ENCODE data around the gene TLX2.
"Not testable (repeated sequence)": the region's sequence is repeated elsewhere in the genome, so short reads cannot be mapped to it uniquely, and the experiment has no call there.

Gene TLX2

DNA sequence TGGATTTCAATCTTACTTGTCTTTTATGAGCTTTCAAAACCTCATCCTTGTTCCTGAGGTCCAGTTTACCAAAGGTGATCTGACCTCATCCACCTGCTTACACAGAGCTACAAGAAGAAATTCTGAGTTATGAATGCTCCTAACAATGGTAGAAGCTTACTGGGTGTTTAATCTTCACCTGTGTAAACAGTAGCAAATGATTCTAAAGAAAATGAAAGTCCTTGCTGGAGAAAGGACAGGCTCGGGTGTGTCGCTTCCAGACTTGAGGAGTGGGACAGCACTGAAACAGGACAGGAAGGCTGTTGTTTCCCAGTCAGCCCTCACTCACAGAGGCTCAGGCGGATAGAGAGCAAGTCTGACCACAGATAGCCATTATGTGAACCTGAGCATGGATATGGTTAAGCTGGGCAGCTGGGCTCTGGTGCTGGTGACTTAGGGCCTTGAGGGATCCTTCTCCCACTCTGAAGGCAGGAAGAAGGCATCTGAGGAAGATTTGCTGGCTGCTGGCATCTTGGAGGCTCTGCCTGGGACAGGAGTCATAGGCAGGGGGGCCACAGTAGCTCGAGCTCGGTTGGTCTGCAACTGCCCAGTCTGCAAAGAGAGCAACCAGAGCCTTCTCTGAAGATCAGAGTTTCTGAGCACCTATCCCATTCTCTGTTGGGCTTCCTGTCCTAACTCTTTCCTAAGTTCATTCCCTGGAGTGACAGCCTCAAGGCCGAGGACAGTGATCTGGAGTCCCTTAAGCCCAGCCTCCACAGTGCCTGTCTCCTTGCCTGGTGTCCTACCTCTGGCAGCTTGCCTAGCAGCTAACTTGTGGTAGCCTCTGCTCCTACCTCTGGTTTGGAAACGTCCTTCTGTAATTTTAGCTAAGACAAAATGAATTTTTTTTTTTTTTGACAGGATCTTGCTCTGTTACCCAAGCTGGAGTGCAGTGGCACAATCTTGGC lies 44.3 kb downstream of the TLX2 start:
- no peak for DNase-seq

DNA sequence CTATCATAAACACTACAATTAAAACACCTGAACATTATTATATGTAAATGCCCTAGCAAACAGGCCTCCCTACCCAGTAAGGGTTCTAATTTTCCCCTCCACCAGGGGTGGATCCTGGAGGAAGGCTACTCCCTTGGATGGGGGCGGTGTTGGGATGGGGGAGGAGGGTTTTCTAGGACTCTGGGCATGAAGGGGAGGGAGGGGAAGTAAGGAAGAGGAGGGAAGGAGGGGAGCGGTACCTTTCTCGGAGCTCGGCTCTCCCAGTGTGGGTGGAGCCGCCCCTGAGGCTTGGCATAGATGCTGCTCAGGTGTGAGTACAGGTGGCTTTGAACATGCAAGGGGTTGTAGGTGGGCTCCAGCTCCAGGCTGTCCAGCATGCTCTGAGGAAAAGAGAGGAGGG lies 45.7 kb downstream of the TLX2 start:
- DNase-seq = no peak

DNA sequence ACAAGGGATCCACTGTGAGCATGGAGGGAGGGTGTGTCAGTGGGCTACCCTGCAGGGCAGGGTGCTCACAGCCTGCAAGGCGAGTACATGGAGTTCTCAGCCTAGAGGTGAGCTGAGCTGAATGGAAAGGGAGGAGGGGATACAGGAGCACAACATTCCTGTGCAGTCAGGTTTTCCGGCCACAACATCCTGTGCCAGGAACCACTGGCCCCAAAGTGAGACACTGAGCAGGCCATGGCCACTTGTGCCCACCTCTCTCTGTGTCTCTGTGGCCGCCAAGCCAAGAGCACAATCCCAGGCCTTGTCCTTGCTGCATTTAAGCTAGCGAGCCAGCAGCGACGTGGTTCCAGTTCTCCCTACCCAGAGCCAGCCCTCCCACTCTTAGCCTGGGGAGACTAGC lies 46.3 kb downstream of the TLX2 start:
- DNase-seq = no peak

DNA sequence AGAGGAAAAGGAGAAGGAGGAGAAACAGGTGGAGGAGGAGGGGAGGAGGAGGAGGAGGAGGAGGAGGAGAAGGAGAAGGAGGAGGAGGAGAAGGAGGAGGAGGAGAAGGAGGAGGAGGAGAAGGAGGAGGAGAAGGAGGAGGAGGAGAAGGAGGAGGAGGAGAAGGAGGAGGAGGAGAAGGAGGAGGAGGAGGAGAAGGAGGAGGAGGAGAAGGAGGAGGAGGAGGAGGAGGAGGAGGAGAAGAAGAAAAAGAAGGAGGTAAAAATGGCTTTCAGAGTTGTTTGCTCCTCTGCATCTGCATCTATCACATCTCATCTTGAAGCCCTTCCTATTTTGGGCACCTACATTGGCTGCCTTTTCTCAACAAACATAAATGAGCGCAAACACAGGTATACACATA lies 46.8 kb downstream of the TLX2 start:
- DNase-seq = not testable (repeated sequence)

DNA sequence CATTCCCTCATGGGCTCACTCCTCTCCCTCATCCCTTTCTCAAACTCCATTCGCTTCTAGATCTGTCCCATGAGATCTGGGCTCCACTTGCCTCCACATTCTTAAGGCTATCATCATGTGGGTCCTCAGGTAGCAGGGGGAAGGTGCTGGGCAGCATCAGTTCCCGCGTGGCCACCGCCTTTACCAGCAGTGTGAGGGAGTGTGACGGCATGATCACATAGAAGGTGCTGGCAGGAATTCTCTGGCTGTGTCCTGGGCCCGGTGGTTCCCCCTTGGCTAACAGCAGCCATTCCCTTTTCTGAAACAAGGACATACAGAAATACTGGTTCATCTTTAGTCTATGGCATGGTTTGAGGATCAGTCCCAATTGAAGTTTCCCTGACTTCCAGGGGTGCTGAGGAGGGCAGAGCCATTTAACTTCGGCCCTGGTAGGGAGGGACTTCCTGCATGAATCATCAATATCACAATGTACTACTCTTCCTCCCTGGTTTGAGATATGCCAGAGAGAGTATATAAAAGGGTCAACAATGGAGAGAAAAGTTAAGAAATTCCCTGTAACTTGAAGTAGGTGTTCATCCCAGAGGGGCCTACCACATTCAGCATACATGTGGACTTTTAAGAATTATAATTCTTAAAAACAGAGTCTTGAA lies 48.0 kb downstream of the TLX2 start:
- no peak for DNase-seq

DNA sequence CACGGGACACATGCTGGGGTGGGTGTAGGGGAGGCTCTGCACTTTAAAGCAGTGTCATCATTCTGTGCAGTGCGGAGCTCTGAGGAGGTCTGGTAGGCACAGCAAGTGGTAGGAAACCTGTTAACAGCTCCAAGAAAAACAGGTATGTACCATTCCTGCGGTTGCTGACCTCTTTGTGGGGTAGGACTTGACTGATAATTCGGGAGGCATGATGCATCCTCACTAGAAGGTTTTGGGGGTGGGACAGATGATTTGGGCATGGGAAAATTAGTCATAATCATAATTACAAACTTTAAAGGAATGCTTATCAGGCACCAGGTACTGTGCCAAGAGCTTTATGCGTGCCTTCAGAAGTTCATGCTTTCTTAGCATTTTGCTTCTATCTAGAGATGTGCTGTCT lies 50.0 kb downstream of the TLX2 start:
- no peak for DNase-seq

DNA sequence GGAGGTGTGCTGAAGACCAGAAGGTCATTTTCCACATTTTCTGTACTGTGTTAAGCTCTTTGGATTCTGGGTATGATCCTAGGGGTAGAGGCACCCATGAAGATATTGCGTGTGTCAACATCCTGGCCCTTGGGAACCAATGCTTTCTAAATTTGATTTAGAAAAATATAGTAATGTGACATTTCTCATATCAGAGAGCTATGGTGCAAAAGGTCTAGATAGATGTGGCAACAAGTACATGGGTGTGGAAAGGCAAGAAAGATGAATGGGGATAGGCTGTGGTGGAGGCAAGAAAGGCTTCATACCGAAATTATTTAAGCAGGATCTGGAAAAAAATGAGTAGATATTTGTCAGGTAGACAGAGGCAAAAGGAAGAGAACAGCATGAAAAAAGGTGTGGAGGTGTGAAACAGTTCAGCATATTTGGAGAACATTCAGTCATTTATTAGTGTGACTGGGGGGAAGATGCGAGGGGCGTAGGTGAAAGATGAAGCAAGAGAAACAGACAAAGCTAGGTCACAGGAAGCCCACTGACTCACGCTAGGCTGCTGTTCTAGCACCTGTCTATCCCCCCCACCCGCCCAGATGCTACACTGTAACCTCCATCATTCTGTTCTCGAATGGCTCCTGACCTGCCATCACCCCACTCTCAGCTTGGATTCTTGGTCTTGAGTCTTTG lies 52.0 kb downstream of the TLX2 start:
- no peak for DNase-seq

DNA sequence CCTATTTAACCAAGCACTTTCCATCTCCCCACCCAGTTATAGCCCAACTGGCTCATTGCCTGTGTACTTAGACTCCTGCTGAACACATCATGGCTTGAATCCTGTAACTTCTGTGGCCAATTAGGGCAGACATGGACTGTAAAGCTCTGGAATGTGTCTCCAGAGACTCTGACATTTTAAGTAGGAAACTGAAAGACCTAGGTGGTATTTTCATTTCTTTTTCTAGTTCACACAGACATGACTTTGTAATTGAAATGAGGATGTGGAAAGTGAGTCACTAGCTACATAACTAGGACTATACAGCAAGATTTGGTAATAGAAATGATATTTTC lies 52.5 kb downstream of the TLX2 start:
- DNase-seq = no peak

All from CD4-positive, alpha-beta T cell treated with Interleukin-6 for 4 hours (primary cell).